ENCODE measurements around the gene CD180.

- TF ChIP-seq POLR2A (IDR thresholded peaks at IDR 0.05; ENCODE audit: low read depth, low read length) (no peak), TAF1 (IDR thresholded peaks at IDR 0.05; ENCODE audit: borderline replicate concordance, low read depth, low read length) (no peak), POLR2AphosphoS5 (IDR thresholded peaks at IDR 0.05; ENCODE audit: low read depth, low read length) (no peak)
Measured at GRCh38 chr5:67195406-67196275, 958 bp downstream of the CD180 start.
